Measurements from ENCODE around the gene ZNF692. TPM values are rescaled to one million over a fixed set of nuclear protein-coding genes. Genes with fewer than 3 reads are reported as not detected.

The ZNF692 gene
- total RNA-seq, 1 experiment from 2014 or later = 40.1 TPM

- Histone ChIP-seq H3K27ac (ENCODE audit: insufficient read length, low read depth, low read length) (no peak overlapping the region), H3K79me2 (ENCODE audit: insufficient read depth, low read length) (peaks cover 5% of the 10 kb centered on the region; the same call in 1 of the 2 replicates)
- H3K9me3 Mint-ChIP-seq = no peaks in the 10 kb centered on the region; a peak in 3 of 5 replicates
Measured at GRCh38 chr1:248824701-248825100, 34.2 kb downstream of the ZNF692 start.

More at GRCh38 chr1:248824701-248825100, 34.2 kb downstream of the ZNF692 start:
- no peak overlapping the region for H3K27ac Mint-ChIP-seq
- H3K4me1 Mint-ChIP-seq = peaks cover 19 to 24% of the 10 kb centered on the region in 2 experiments
- Histone ChIP-seq H3K14ac (ENCODE audit: insufficient read depth, low read length) (no peak overlapping the region), H2AK5ac (ENCODE audit: insufficient read length, low read length) (no peak overlapping the region), H3K9ac (ENCODE audit: extremely low read depth, insufficient read length, low read length) (no peak overlapping the region), H2BK15ac (ENCODE audit: low read depth, low read length) (no peak overlapping the region), H4K5ac (ENCODE audit: insufficient read length, low read depth, low read length) (no peak overlapping the region), H3K23me2 (ENCODE audit: insufficient read length, low read depth, low read length, poor library complexity, severe bottlenecking) (peaks cover 4% of the 10 kb centered on the region), H3K9me3 (ENCODE audit: control insufficient read depth, low read depth, low read length) (no peaks in the 10 kb centered on the region), H4K20me1 (ENCODE audit: control insufficient read depth, insufficient read depth, insufficient read length) (no peaks in the 10 kb centered on the region), H3K4me2 (ENCODE audit: insufficient read depth, insufficient read length, low read length) (peak overlapping the region; percentile 79), H2BK12ac (ENCODE audit: insufficient read length, low read depth, low read length) (no peak overlapping the region), H3K4me1 (ENCODE audit: insufficient read depth, low read length) (no peaks in the 10 kb centered on the region), H3K23ac (ENCODE audit: insufficient read length, low read depth, low read length) (no peak overlapping the region), H3K18ac (ENCODE audit: insufficient read length, low read depth, low read length) (no peak overlapping the region), H4K8ac (replicated peaks; ENCODE audit: insufficient read length, low read depth, low read length) (no peak overlapping the region), H2BK20ac (ENCODE audit: low read depth, low read length, poor library complexity, severe bottlenecking) (no peak overlapping the region), H4K91ac (ENCODE audit: insufficient read length, low read depth, low read length) (no peak overlapping the region), H3K56ac (ENCODE audit: insufficient read length, low read depth, low read length) (no peak overlapping the region), H2BK120ac (ENCODE audit: low read depth, low read length, poor library complexity, severe bottlenecking) (no peak overlapping the region), H2AFZ (ENCODE audit: low read length) (no peak overlapping the region), H3K4ac (ENCODE audit: low read depth, low read length) (no peak overlapping the region; the same call in 1 of the 2 replicates), H3K27me3 (ENCODE audit: insufficient read depth, low read length) (no peaks in the 10 kb centered on the region), H2BK5ac (ENCODE audit: insufficient read length, low read length) (no peak overlapping the region), H3K79me1 (ENCODE audit: insufficient read depth, low read depth, low read length, poor library complexity, severe bottlenecking) (peaks cover 12% of the 10 kb centered on the region), H3T11ph (ENCODE audit: low read length) (no peak overlapping the region)
- H3K27me3 Mint-ChIP-seq (ENCODE audit: low read depth) = no peaks in the 10 kb centered on the region
- H3K4me3 Mint-ChIP-seq = peak overlapping the region; percentile 87 to 90
- no CpG with 5 or more reads among the region's 3 CpGs for WGBS (ENCODE audit: extremely low coverage, insufficient read length, low lambda C conversion rate)
- no peak for DNase-seq
- TF ChIP-seq CTCF (conservative IDR thresholded peaks at IDR 0.05) = no peak
- peaks cover 13 to 44% (median 36%) of the 10 kb centered on the region in 3 experiments; a peak in 6 of 7 replicates for H3K36me3 Mint-ChIP-seq (ENCODE audit: insufficient read depth in 1 of 3, low read depth in 3 of 3)

All from H9 (cell line).